ENCODE measurements around the gene DYNC1LI1. TPM values are rescaled to one million over a fixed set of nuclear protein-coding genes. Genes with fewer than 3 reads are reported as not detected.

Gene DYNC1LI1
- total RNA-seq, 1 donor from 2014 or later = 69.2 TPM

DNA sequence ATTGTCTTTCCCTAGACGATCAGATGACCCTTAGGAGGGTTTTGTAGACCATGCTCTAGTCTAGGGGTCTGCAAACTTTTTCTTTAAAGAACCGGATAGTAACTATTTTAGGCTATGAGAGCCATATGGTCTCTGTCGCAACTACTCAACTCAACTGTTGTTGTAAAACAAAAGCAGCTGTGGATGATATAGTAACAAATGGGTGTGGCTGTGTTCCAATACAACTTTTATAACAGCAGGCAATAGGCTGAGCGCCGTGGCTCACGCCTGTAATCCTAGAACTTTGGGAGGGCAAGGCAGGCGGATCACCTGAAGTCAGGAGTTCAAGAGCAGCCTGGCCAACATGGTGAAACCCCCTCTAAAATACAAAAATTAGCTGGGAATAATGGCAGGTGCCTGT is 61.9 kb downstream of the DYNC1LI1 start:
- Mint-ChIP-seq H3K4me3 (ENCODE audit: unreplicated experiment) (no peak overlapping the region), H3K27ac (ENCODE audit: unreplicated experiment) (no peak overlapping the region), H3K27me3 (ENCODE audit: low read depth) (no peaks in the 10 kb centered on the region), H3K9me3 (ENCODE audit: low read depth) (no peaks in the 10 kb centered on the region), H3K4me1 (ENCODE audit: low read depth) (peaks cover 8% of the 10 kb centered on the region), H3K36me3 (ENCODE audit: low read depth) (no peaks in the 10 kb centered on the region)
- DNase-seq (ENCODE audit: low spot score) = no peak
- TF ChIP-seq, protein P1, sequence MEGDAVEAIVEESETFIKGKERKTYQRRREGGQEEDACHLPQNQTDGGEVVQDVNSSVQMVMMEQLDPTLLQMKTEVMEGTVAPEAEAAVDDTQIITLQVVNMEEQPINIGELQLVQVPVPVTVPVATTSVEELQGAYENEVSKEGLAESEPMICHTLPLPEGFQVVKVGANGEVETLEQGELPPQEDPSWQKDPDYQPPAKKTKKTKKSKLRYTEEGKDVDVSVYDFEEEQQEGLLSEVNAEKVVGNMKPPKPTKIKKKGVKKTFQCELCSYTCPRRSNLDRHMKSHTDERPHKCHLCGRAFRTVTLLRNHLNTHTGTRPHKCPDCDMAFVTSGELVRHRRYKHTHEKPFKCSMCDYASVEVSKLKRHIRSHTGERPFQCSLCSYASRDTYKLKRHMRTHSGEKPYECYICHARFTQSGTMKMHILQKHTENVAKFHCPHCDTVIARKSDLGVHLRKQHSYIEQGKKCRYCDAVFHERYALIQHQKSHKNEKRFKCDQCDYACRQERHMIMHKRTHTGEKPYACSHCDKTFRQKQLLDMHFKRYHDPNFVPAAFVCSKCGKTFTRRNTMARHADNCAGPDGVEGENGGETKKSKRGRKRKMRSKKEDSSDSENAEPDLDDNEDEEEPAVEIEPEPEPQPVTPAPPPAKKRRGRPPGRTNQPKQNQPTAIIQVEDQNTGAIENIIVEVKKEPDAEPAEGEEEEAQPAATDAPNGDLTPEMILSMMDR (IDR thresholded peaks at IDR 0.05) = no peak

DNA sequence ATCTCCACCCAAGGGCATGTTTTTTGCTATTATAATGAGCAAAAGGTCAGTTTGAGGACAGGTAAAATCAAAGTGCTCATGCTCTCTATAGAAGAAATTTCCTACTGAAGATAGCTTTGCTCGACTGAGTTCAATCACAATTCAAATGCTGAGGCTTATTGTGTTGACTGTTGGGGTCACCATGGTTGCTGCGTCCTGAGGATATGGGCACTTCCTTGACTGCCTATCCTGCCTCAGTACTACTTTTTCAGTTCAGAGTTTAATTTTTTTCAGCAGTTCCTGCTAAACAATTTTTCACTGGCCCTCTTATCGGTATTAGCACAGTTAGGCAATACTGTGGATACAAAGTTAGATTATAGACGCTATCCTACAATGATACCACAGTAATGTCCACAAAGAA is 64.2 kb downstream of the DYNC1LI1 start:
- H3K36me3 Mint-ChIP-seq (ENCODE audit: low read depth) = no peaks in the 10 kb centered on the region
- no peak overlapping the region for H3K4me3 Mint-ChIP-seq (ENCODE audit: unreplicated experiment)
- no peaks in the 10 kb centered on the region for H3K27me3 Mint-ChIP-seq (ENCODE audit: low read depth)

DNA sequence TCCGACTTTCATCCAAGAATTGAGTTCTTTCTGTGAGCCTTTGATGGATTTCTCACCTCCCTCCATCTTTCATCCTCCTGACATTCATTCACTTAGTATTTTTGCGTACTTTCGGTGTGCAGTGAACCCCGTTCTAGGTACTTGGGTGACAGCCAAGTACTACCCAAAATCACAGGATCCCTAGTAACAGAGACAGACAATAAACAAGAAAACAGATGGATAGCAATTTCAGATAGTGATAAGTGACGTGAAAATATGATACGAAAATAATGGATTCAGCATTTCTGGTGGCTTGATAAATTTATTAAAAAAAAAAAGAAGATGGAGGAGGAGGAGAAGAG is 67.7 kb downstream of the DYNC1LI1 start:
- Mint-ChIP-seq H3K27me3 (ENCODE audit: low read depth) (no peaks in the 10 kb centered on the region), H3K9me3 (ENCODE audit: low read depth) (no peaks in the 10 kb centered on the region), H3K27ac (ENCODE audit: unreplicated experiment) (peak overlapping the region; percentile 93), H3K4me3 (ENCODE audit: unreplicated experiment) (peak overlapping the region; percentile 91), H3K4me1 (ENCODE audit: low read depth) (peaks cover 28% of the 10 kb centered on the region), H3K36me3 (ENCODE audit: low read depth) (peaks cover 2% of the 10 kb centered on the region)
- TF ChIP-seq, protein P1 (IDR thresholded peaks at IDR 0.05) = no peak
- no peak for DNase-seq (ENCODE audit: low spot score)

More for the DNA sequence above, 64.2 kb downstream of the DYNC1LI1 start:
- no peaks in the 10 kb centered on the region for H3K9me3 Mint-ChIP-seq (ENCODE audit: low read depth)
- no peak for DNase-seq (ENCODE audit: low spot score)
- TF ChIP-seq, protein P1 (IDR thresholded peaks at IDR 0.05) = no peak
- H3K4me1 Mint-ChIP-seq (ENCODE audit: low read depth) = peaks cover 19% of the 10 kb centered on the region
- H3K27ac Mint-ChIP-seq (ENCODE audit: unreplicated experiment) = no peak overlapping the region

DNA sequence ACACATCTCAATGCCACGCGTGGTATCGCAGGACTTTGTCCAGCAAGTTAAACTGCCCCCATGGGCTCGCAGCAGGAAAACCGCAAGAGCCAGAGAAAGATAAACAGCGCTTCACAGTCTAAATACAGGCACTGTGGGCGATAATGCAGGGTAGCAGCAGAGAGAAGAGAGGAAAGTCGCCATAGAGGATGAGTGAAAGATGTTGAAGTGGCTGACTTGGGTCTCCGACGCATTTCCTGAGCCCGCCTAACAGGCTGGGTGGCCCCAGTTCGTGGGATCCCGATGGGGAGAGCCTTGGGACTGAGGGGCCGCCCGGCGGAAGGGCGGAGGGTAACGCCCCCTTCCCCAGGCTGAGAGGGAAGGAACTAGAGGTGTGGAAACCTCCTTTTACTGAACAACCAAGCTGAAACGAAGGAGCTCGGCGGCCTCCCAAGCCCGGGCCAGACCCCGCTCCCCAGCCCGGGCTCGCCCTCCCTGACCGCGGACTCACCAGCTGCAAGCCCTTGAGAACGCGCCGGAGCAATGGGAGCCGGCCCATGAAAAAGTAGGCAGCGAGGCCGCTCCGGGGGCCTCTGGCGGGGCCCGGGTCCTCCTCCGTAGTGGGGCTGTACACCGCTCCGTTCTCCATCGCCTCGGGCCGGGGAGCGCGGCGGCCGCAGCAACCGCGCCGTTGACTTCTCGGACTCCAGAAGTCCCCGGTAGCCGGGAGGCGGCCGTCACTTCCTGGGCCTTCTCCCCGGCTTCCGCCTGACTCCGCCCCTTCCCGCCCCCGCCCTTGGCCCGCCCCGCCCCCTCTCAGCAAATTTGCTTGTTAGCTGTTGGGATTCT is 68.3 kb downstream of the DYNC1LI1 start, which contains the start of gene CMTM6:
Gene CMTM6, minus strand, starts transcription at position 735 of the 828 bp plus-strand sequence. Its CDS starts 107 bp downstream, at position 628.
- no peaks in the 10 kb centered on the region for H3K9me3 Mint-ChIP-seq (ENCODE audit: low read depth)
- no peaks in the 10 kb centered on the region for H3K27me3 Mint-ChIP-seq (ENCODE audit: low read depth)
- no peak for DNase-seq (ENCODE audit: low spot score)
- peaks cover 28% of the 10 kb centered on the region for H3K4me1 Mint-ChIP-seq (ENCODE audit: low read depth)
- H3K36me3 Mint-ChIP-seq (ENCODE audit: low read depth) = peaks cover 2% of the 10 kb centered on the region
- H3K4me3 Mint-ChIP-seq (ENCODE audit: unreplicated experiment) = peak within 1 kb of the TSS; percentile 91
- TF ChIP-seq, protein P1 (IDR thresholded peaks at IDR 0.05) = peak; percentile 19
- peak within 1 kb of the TSS; percentile 95 for H3K27ac Mint-ChIP-seq (ENCODE audit: unreplicated experiment)

DNA sequence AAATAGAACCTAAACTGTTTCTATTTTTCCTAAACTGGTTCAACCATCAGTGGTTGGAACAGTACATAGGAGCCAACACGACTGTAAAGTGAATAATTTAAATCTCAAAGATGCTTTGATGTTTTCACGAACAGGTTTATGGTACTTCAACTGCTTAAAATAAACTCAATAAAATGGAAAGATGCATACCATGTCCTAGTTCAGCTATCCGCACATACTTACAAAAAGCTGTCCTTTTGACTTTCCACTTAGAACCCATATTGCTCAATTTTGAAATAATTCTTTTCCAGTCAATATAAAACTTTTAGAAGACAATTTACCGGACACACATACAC is 68.9 kb downstream of the DYNC1LI1 start:
- no peak for DNase-seq (ENCODE audit: low spot score)
- TF ChIP-seq, protein P1 (IDR thresholded peaks at IDR 0.05) = no peak
- Mint-ChIP-seq H3K4me1 (ENCODE audit: low read depth) (peaks cover 28% of the 10 kb centered on the region), H3K36me3 (ENCODE audit: low read depth) (peaks cover 3% of the 10 kb centered on the region), H3K9me3 (ENCODE audit: low read depth) (no peaks in the 10 kb centered on the region), H3K27ac (ENCODE audit: unreplicated experiment) (peak overlapping the region; percentile 95), H3K27me3 (ENCODE audit: low read depth) (no peaks in the 10 kb centered on the region), H3K4me3 (ENCODE audit: unreplicated experiment) (peak overlapping the region; percentile 91)

Data from chondrocyte (in vitro differentiated cells).